ENCODE data around the gene REEP5. TPM values are rescaled to one million over a fixed set of nuclear protein-coding genes. Genes with fewer than 3 reads are reported as not detected.

The REEP5 gene
- total RNA-seq, 1 donor from 2014 or later: 96.4 TPM

DNA sequence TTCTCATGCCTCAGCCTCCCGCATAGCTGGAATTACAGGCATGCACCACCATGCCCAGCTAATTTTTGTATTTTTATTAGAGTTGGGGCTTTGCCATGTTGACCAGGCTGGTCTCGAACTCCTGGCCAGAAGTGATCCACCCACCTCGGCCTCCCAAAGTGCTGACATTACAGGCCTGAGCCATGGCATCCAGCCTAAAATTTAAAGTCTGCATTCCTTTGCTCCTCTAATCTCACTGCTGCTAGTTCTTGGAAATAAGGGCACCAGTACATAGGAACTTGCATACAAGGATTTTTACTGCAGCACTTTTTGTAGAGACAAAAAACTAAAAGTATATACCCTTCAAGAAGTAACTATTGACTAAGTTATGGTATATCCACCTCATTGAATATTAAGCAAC, 34.6 kb upstream of the REEP5 start:
- Histone ChIP-seq H3K27me3 (ENCODE audit: low read depth) (no peaks in the 10 kb centered on the region), H3K36me3 (no peaks in the 10 kb centered on the region), H3K9me3 (no peaks in the 10 kb centered on the region), H3K4me1 (peaks cover 28% of the 10 kb centered on the region), H3K27ac (no peak overlapping the region), H3K4me3 (no peak overlapping the region)
- TF ChIP-seq, protein P1, sequence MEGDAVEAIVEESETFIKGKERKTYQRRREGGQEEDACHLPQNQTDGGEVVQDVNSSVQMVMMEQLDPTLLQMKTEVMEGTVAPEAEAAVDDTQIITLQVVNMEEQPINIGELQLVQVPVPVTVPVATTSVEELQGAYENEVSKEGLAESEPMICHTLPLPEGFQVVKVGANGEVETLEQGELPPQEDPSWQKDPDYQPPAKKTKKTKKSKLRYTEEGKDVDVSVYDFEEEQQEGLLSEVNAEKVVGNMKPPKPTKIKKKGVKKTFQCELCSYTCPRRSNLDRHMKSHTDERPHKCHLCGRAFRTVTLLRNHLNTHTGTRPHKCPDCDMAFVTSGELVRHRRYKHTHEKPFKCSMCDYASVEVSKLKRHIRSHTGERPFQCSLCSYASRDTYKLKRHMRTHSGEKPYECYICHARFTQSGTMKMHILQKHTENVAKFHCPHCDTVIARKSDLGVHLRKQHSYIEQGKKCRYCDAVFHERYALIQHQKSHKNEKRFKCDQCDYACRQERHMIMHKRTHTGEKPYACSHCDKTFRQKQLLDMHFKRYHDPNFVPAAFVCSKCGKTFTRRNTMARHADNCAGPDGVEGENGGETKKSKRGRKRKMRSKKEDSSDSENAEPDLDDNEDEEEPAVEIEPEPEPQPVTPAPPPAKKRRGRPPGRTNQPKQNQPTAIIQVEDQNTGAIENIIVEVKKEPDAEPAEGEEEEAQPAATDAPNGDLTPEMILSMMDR (IDR thresholded peaks at IDR 0.05): no peak
- intact Hi-C loops (cut with DNase I): no loop called here
- DNase-seq (no peak), ATAC-seq (no peak)

DNA sequence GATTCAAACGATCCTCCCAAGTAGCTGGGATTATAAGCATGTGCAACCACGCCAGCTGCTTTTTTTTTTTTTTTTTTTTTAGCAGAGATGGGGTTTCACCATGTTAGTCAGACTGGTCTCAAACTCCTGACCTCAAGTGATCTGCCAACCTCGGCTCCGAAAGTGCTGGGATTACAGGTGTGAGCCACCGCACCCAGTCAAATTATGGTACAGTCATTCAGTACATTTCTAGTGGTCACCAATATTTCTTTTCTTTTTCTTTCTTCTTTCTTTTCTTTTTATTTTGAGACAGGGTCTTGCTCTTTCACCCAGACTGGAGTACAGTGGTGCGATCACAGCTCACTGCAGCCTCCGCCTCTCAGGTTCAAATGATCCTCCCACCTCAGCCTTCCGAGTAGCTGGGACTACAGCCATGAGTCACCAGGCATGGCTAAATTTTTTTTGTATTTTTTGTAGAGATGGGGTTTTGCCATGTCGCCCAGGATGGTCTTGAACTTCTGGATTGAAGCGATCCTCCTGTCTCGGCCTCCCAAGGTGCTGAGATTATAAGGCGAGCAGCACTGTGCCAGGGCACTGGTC, 29.2 kb upstream of the REEP5 start:
- intact Hi-C loops (cut with DNase I): no loop called here
- Histone ChIP-seq H3K9me3 (no peaks in the 10 kb centered on the region), H3K4me1 (no peaks in the 10 kb centered on the region), H3K27me3 (ENCODE audit: low read depth) (no peaks in the 10 kb centered on the region), H3K36me3 (no peaks in the 10 kb centered on the region), H3K27ac (no peak overlapping the region), H3K4me3 (no peak overlapping the region)
- ATAC-seq: no peak
- no peak for DNase-seq
- TF ChIP-seq, protein P1 (IDR thresholded peaks at IDR 0.05): no peak

DNA sequence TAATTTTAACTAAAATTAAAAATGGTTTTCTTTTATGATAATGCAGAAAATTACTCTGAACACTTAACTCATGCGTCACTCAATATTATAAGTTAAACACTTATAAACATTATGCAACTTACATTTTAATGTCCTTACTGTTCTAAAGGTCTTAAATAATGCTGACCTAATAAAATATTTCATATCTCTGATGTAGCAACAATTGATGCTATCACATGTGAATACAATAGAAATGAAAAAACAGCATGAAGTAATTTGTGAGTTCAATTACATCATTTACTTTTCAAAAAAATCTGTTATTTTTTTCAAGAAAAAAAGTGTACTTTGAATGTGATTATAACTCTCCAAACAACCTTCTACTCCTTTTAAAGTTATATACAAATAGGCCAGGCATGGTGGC, 26.4 kb upstream of the REEP5 start:
- Histone ChIP-seq H3K27ac (no peak overlapping the region), H3K4me3 (no peak overlapping the region), H3K27me3 (ENCODE audit: low read depth) (no peaks in the 10 kb centered on the region), H3K36me3 (no peaks in the 10 kb centered on the region), H3K9me3 (no peaks in the 10 kb centered on the region), H3K4me1 (no peaks in the 10 kb centered on the region)
- DNase-seq: no peak
- intact Hi-C loops (cut with DNase I): no loop called here
- ATAC-seq: no peak
- TF ChIP-seq, protein P1 (IDR thresholded peaks at IDR 0.05): no peak

DNA sequence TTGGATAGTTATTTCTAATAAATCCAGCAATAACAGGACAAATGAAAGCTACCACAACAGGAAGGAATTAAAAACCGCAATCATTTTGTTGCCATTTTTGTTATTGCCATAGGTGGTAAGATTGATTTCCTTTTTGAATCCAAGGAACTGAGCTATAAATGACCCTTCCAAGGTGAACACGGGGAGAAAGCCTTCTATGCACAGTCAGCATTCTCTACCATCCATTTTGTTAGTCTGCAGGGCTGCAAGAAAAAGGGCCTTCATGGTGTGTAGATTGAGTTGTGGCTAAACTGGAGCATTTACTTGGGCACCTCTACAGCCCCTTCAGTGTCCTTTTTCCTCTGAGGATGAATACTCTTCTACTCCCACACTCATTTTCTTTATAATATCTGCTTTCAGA, 18.6 kb upstream of the REEP5 start:
- H3K4me3 ChIP-seq: no peak overlapping the region
- DNase-seq (no peak), ATAC-seq (no peak)
- intact Hi-C loops (cut with DNase I): no loop called here
- no peaks in the 10 kb centered on the region for H3K27me3 ChIP-seq (ENCODE audit: low read depth)
- H3K27ac ChIP-seq: no peak overlapping the region
- H3K4me1 ChIP-seq: no peaks in the 10 kb centered on the region
- TF ChIP-seq, protein P1 (IDR thresholded peaks at IDR 0.05): no peak
- H3K9me3 ChIP-seq: no peaks in the 10 kb centered on the region
- H3K36me3 ChIP-seq: no peaks in the 10 kb centered on the region

DNA sequence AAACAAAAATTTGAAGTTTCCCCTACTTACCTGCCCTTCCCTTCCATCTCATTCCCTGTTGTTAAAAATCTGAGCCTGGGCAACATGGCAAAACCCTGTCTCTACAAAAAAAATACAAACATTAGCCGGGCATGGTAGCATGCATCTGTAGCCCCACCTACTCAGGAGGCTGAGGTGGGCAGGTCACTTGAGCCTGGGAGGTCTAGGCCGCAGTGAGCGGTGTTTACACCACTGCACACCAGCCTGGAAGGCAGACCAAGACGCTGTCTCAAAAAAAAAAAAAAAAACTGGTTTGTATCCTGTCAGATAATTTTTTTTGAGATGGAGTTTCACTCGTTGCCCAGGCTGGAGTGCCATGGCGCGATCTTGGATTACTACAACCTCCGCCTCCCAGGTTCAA, 16.3 kb upstream of the REEP5 start:
- Histone ChIP-seq H3K36me3 (no peaks in the 10 kb centered on the region), H3K27me3 (ENCODE audit: low read depth) (no peaks in the 10 kb centered on the region), H3K4me1 (no peaks in the 10 kb centered on the region), H3K4me3 (no peak overlapping the region), H3K9me3 (no peaks in the 10 kb centered on the region), H3K27ac (no peak overlapping the region)
- ATAC-seq: no peak
- intact Hi-C loops (cut with DNase I): no loop called here
- DNase-seq: no peak
- TF ChIP-seq, protein P1 (IDR thresholded peaks at IDR 0.05): no peak

DNA sequence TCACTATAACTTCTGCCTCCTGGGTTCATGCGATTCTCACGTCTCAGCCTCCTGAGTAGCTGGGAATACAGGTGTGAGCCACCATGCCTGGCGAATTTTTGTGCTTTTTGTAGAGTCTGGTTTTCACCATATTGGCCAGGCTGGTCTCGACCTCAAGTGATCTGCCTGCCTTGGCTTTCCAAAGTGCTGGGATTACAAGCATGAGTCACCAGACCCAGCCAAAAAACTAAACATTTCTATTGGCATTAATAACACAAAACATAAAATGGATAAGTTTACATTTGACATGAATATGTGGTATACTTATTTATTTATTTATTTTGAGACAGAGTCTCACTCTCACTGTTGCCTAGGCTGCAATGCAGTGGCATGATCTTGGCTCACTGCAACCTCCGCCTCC, 13.6 kb upstream of the REEP5 start:
- ATAC-seq: no peak
- TF ChIP-seq, protein P1 (IDR thresholded peaks at IDR 0.05): no peak
- intact Hi-C loops (cut with DNase I): no loop called here

More for the DNA sequence above, 13.6 kb upstream of the REEP5 start:
- Histone ChIP-seq H3K9me3 (no peaks in the 10 kb centered on the region), H3K27me3 (ENCODE audit: low read depth) (no peaks in the 10 kb centered on the region), H3K27ac (no peak overlapping the region), H3K4me1 (no peaks in the 10 kb centered on the region), H3K36me3 (no peaks in the 10 kb centered on the region), H3K4me3 (no peak overlapping the region)
- DNase-seq: no peak

Data from lower lobe of right lung (tissue), 2 donors.